ENCODE data around the gene C1orf53.

Gene C1orf53

DNA sequence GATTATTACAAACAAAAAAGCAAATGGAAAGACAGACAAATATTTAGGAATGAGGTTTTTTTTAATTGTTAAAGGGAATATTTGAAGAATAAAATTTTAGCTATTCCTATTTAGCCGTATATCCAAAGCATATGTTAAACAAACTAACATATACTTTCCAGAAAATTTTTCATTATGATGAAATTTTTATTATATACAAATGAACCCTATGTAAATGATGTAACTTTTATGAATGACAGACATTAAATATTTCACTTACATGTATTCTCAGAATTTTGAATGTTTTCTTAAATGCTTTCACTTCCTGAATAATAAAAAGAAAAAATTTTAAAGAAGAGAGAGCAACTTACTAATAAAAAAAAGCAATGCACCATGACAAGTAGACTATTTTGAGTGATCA lies 30.6 kb downstream of the C1orf53 start:
- H3K9me3 ChIP-seq (ENCODE audit: control insufficient read depth, insufficient read depth, low read depth, low read length) = no peaks in the 10 kb centered on the region
- no peak overlapping the region for H3K4me3 ChIP-seq (ENCODE audit: low read depth, low read length)
- H3K4me1 ChIP-seq (ENCODE audit: control insufficient read depth, insufficient read depth, low read length) = no peaks in the 10 kb centered on the region
- TF ChIP-seq, protein P1, sequence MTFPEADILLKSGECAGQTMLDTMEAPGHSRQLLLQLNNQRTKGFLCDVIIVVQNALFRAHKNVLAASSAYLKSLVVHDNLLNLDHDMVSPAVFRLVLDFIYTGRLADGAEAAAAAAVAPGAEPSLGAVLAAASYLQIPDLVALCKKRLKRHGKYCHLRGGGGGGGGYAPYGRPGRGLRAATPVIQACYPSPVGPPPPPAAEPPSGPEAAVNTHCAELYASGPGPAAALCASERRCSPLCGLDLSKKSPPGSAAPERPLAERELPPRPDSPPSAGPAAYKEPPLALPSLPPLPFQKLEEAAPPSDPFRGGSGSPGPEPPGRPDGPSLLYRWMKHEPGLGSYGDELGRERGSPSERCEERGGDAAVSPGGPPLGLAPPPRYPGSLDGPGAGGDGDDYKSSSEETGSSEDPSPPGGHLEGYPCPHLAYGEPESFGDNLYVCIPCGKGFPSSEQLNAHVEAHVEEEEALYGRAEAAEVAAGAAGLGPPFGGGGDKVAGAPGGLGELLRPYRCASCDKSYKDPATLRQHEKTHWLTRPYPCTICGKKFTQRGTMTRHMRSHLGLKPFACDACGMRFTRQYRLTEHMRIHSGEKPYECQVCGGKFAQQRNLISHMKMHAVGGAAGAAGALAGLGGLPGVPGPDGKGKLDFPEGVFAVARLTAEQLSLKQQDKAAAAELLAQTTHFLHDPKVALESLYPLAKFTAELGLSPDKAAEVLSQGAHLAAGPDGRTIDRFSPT (tag by site-specific recombination; IDR thresholded peaks at IDR 0.05) = no peak
- TF ChIP-seq, protein P2, sequence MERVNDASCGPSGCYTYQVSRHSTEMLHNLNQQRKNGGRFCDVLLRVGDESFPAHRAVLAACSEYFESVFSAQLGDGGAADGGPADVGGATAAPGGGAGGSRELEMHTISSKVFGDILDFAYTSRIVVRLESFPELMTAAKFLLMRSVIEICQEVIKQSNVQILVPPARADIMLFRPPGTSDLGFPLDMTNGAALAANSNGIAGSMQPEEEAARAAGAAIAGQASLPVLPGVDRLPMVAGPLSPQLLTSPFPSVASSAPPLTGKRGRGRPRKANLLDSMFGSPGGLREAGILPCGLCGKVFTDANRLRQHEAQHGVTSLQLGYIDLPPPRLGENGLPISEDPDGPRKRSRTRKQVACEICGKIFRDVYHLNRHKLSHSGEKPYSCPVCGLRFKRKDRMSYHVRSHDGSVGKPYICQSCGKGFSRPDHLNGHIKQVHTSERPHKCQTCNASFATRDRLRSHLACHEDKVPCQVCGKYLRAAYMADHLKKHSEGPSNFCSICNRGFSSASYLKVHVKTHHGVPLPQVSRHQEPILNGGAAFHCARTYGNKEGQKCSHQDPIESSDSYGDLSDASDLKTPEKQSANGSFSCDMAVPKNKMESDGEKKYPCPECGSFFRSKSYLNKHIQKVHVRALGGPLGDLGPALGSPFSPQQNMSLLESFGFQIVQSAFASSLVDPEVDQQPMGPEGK (tag by site-specific recombination; IDR thresholded peaks at IDR 0.05) = no peak
- TF ChIP-seq, protein P3, sequence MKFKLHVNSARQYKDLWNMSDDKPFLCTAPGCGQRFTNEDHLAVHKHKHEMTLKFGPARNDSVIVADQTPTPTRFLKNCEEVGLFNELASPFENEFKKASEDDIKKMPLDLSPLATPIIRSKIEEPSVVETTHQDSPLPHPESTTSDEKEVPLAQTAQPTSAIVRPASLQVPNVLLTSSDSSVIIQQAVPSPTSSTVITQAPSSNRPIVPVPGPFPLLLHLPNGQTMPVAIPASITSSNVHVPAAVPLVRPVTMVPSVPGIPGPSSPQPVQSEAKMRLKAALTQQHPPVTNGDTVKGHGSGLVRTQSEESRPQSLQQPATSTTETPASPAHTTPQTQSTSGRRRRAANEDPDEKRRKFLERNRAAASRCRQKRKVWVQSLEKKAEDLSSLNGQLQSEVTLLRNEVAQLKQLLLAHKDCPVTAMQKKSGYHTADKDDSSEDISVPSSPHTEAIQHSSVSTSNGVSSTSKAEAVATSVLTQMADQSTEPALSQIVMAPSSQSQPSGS (tag by site-specific recombination; IDR thresholded peaks at IDR 0.05; ENCODE audit: low read depth) = 0 out of 2 replicates have a peak, but pooled peaks have one; percentile 15
- CTCF ChIA-PET = interaction anchor here (0.6 to 0.8 kb wide), 2 partner anchors 15 to 759 kb away, joined by 3 read pairs; no protein-coding TSS in a partner anchor
- POLR2A ChIA-PET = no interaction called here
- H3K27ac ChIP-seq (ENCODE audit: extremely low read depth, low read depth, low read length) = no peak overlapping the region
- no peaks in the 10 kb centered on the region for H3K36me3 ChIP-seq (ENCODE audit: control insufficient read depth in 2 of 2, insufficient read depth in 1 of 2, low read length in 2 of 2)

DNA sequence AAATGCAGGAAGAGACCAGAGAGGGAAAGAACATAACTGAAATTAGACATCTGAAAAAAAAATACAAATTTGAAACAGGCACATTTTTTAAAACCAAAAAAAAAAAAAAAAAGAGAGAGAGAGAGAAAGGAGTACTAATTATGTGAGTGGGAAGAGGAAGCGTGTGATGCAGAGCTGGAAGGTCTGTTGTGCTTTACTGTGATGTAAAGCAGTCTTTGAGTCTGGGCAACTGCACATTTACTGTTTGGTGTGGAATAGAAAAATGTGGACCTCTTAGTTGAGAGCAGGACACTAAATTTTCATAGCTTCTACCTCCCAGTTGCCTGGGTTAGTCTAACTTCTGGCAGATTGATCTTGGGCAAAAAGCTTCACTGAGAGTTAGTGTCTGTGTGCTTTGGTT lies 31.2 kb downstream of the C1orf53 start:
- Histone ChIP-seq H3K27ac (ENCODE audit: extremely low read depth, low read depth, low read length) (no peak overlapping the region), H3K9me3 (ENCODE audit: control insufficient read depth, insufficient read depth, low read depth, low read length) (no peaks in the 10 kb centered on the region), H3K36me3 (ENCODE audit: control insufficient read depth in 2 of 2, insufficient read depth in 1 of 2, low read length in 2 of 2) (no peaks in the 10 kb centered on the region), H3K4me3 (ENCODE audit: low read depth, low read length) (no peak overlapping the region), H3K4me1 (ENCODE audit: control insufficient read depth, insufficient read depth, low read length) (no peaks in the 10 kb centered on the region)
- TF ChIP-seq, protein P4, sequence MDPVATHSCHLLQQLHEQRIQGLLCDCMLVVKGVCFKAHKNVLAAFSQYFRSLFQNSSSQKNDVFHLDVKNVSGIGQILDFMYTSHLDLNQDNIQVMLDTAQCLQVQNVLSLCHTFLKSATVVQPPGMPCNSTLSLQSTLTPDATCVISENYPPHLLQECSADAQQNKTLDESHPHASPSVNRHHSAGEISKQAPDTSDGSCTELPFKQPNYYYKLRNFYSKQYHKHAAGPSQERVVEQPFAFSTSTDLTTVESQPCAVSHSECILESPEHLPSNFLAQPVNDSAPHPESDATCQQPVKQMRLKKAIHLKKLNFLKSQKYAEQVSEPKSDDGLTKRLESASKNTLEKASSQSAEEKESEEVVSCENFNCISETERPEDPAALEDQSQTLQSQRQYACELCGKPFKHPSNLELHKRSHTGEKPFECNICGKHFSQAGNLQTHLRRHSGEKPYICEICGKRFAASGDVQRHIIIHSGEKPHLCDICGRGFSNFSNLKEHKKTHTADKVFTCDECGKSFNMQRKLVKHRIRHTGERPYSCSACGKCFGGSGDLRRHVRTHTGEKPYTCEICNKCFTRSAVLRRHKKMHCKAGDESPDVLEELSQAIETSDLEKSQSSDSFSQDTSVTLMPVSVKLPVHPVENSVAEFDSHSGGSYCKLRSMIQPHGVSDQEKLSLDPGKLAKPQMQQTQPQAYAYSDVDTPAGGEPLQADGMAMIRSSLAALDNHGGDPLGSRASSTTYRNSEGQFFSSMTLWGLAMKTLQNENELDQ (tag by site-specific recombination; IDR thresholded peaks at IDR 0.05; ENCODE audit: low read depth) = no peak
- TF ChIP-seq ZNF707 (tag by site-specific recombination; IDR thresholded peaks at IDR 0.05) (no peak), ZNF701 (tag by site-specific recombination; IDR thresholded peaks at IDR 0.05) (no peak), ZNF664 (tag by site-specific recombination; IDR thresholded peaks at IDR 0.05) (no peak), ZFHX2 (tag by site-specific recombination; conservative IDR thresholded peaks at IDR 0.05) (peak; percentile 42; the same call in 1 of the 2 replicates), ZNF350 (tag by site-specific recombination; IDR thresholded peaks at IDR 0.05) (no peak), SCRT2 (tag by site-specific recombination; IDR thresholded peaks at IDR 0.05) (no peak), ZNF366 (tag by site-specific recombination; conservative IDR thresholded peaks at IDR 0.05) (no peak), KLF7 (tag by site-specific recombination; IDR thresholded peaks at IDR 0.05; ENCODE audit: borderline replicate concordance) (no peak), ZNF335 (tag by site-specific recombination; conservative IDR thresholded peaks at IDR 0.05) (peak; percentile 88), REPIN1 (tag by site-specific recombination; IDR thresholded peaks at IDR 0.05; ENCODE audit: low read depth) (no peak), ZNF23 (tag by site-specific recombination; IDR thresholded peaks at IDR 0.05; ENCODE audit: borderline replicate concordance) (no peak), ZNF114 (tag by site-specific recombination; IDR thresholded peaks at IDR 0.05) (no peak), ZXDB (tag by site-specific recombination; IDR thresholded peaks at IDR 0.05) (no peak)
- TF ChIP-seq, protein P5, sequence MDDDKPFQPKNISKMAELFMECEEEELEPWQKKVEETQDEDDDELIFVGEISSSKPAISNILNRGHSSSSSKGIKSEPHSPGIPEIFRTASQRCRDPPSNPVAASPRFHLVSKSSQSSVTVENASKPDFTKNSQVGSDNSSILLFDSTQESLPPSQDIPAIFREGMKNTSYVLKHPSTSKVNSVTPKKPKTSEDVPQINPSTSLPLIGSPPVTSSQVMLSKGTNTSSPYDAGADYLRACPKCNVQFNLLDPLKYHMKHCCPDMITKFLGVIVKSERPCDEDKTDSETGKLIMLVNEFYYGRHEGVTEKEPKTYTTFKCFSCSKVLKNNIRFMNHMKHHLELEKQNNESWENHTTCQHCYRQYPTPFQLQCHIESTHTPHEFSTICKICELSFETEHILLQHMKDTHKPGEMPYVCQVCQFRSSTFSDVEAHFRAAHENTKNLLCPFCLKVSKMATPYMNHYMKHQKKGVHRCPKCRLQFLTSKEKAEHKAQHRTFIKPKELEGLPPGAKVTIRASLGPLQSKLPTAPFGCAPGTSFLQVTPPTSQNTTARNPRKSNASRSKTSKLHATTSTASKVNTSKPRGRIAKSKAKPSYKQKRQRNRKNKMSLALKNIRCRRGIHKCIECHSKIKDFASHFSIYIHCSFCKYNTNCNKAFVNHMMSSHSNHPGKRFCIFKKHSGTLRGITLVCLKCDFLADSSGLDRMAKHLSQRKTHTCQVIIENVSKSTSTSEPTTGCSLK (tag by site-specific recombination; IDR thresholded peaks at IDR 0.05) = no peak
- ChIA-PET CTCF (interaction anchor here (0.5 to 1.2 kb wide), 3 partner anchors 59 to 758 kb away, joined by 3 to 6 read pairs (median 3); no protein-coding TSS in a partner anchor), POLR2A (interaction anchor here (0.7 kb wide), 1 partner anchor 464 kb away, joined by 7 read pairs; no protein-coding TSS in a partner anchor)

All from HEK293 (cell line).